ENCODE data around the gene BBS1. TPM values are rescaled to one million over a fixed set of nuclear protein-coding genes. Genes with fewer than 3 reads are reported as not detected.
A peak's percentile ranks its signal among the peaks of the same experiment; 100 is the strongest.

The BBS1 gene
- total and polyA plus RNA-seq, 5 donors = 12.4 to 25.2 (median 19.5) TPM

DNA sequence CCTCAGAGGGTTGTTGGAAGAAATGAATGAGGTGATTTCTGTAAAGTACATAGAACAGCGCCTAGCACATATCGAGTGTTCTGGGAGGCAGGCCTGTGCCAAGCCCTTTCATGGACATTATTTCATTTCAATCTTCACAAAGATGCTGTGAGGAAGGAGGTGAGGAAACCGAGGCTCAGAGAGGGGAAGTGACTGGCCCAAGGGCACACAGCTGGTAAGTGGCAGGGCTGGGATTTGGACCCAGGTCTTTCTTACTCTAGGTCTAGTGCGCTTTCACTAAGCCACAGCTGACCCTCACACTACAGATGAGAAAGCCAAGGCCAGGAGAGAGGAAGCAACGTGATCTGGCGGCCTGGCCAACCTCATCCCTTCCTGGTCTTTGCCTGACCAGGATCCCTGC, 41.7 kb upstream of the BBS1 start:
- ATAC-seq (no peak), DNase-seq (no peak)
- whole genome bisulfite sequencing = 92% methylated on average over 6 of the region's 6 CpGs
- intact Hi-C loops (cut with DNase I) = no loop called here
- Histone ChIP-seq H3K9me3 (ENCODE audit: control insufficient read depth, low read length) (no peaks in the 10 kb centered on the region), H3K27me3 (ENCODE audit: control insufficient read depth, insufficient read depth) (no peaks in the 10 kb centered on the region), H3K4me3 (ENCODE audit: low read length) (no peak overlapping the region), H3K4me1 (ENCODE audit: control insufficient read depth, insufficient read depth, low read length) (peaks cover 6% of the 10 kb centered on the region), H3K27ac (ENCODE audit: low read length) (no peak overlapping the region)

DNA sequence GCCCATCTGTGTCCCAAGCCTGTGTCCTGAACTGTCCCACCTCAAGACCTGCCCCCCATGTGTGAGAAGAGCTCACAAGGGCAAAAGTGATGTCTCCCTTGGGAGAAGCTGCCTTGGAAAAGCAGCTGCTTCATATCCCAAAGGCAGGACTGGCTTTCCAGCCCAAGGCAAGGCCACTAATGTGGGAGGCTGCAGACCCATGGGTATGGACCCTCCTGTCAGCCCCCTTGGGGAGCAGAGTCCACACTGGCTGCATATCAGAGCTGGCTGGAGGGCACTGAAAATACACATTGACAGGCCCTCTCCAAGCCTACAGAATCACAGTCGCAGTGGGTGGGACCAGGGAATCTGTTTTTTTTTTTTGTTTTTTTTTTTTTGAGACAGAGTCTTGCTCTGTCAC, 41.0 kb upstream of the BBS1 start:
- intact Hi-C loops (cut with DNase I) = no loop called here
- Histone ChIP-seq H3K4me1 (ENCODE audit: control insufficient read depth, insufficient read depth, low read length) (peaks cover 6% of the 10 kb centered on the region), H3K9me3 (ENCODE audit: control insufficient read depth, low read length) (no peaks in the 10 kb centered on the region), H3K27me3 (ENCODE audit: control insufficient read depth, insufficient read depth) (no peaks in the 10 kb centered on the region), H3K4me3 (ENCODE audit: low read length) (no peak overlapping the region), H3K27ac (ENCODE audit: low read length) (no peak overlapping the region)
- DNase-seq (no peak), ATAC-seq (no peak)
- 89% methylated on average over 1 of the region's 1 CpG for WGBS

DNA sequence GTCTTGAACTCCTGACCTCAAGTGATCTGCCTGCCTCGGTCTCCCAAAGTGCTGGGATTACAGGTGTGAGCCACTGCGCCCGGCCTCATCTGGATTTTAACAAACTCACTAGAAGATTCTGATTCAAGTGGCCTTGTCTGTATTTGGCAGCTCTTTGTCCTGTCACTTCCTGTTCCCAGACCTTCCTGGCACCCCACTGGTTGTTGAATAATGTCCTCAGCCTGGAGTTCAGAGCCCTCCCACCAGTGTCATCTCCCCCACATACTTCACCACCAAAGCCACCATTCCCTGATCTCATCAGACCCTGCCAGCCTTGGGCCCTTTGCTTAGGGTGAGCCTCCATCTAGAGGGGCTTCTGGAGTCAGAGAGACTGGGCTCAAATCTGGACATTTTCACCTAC, 40.4 kb upstream of the BBS1 start:
- 72% methylated on average over 3 of the region's 3 CpGs for WGBS
- Histone ChIP-seq H3K4me1 (ENCODE audit: control insufficient read depth, insufficient read depth, low read length) (peaks cover 6% of the 10 kb centered on the region), H3K27me3 (ENCODE audit: control insufficient read depth, insufficient read depth) (no peaks in the 10 kb centered on the region), H3K4me3 (ENCODE audit: low read length) (no peak overlapping the region), H3K27ac (ENCODE audit: low read length) (no peak overlapping the region), H3K9me3 (ENCODE audit: control insufficient read depth, low read length) (no peaks in the 10 kb centered on the region)
- intact Hi-C loops (cut with DNase I) = no loop called here
- ATAC-seq (no peak), DNase-seq (no peak)

DNA sequence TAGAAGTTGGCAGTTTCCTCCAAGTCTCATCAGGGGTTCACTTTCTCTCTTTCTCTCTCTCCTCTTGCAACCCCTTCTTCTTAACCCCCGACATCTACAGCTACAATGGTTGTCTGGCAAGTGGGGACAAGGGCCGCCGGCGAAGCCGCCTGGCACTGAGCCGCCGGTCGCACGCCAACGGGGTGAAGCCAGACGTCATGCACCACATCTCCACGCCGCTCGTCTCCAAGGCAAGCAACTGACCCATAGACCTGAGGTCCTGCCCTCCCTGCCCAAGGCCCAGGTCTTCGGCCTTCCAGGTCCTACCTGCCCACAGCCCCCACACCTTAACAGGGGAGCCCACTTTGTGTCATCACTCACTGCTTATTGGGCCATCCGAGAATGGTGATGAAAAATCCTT, 39.3 kb upstream of the BBS1 start:
- no peaks in the 10 kb centered on the region for H3K9me3 ChIP-seq (ENCODE audit: control insufficient read depth, low read length)
- 96% methylated on average over 16 of the region's 16 CpGs for WGBS
- DNase-seq = peak in 1 of 3 donors; percentile 59
- no peak for ATAC-seq
- H3K27me3 ChIP-seq (ENCODE audit: control insufficient read depth, insufficient read depth) = no peaks in the 10 kb centered on the region
- H3K4me1 ChIP-seq (ENCODE audit: control insufficient read depth, insufficient read depth, low read length) = peaks cover 6% of the 10 kb centered on the region
- intact Hi-C loops (cut with DNase I) = no loop called here
- H3K27ac ChIP-seq (ENCODE audit: low read length) = no peak overlapping the region
- H3K4me3 ChIP-seq (ENCODE audit: low read length) = no peak overlapping the region

DNA sequence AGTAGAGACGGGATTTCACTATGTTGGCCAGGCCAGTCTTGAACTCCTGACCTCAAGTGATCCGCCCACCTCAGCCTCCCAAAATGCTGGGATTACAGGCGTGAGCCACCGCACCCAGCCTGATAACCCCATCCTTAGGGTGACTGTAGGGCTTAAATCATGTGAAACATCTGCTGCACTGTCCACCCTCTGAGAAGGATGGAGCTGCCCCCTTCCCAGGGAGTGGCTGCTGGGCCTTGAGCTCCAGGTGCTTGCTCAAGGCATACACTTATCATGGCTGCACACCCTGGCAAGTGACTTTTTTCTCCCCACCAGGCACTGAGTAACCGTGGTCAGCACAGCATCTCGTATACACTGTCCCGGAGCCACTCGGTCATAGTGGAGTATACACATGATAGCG, 38.4 kb upstream of the BBS1 start:
- H3K4me3 ChIP-seq (ENCODE audit: low read length) = no peak overlapping the region
- H3K27ac ChIP-seq (ENCODE audit: low read length) = no peak overlapping the region
- intact Hi-C loops (cut with DNase I) = no loop called here
- DNase-seq (no peak), ATAC-seq (no peak)
- H3K4me1 ChIP-seq (ENCODE audit: control insufficient read depth, insufficient read depth, low read length) = peaks cover 6% of the 10 kb centered on the region
- 88% methylated on average over 9 of the region's 9 CpGs for WGBS
- H3K27me3 ChIP-seq (ENCODE audit: control insufficient read depth, insufficient read depth) = no peaks in the 10 kb centered on the region
- H3K9me3 ChIP-seq (ENCODE audit: control insufficient read depth, low read length) = no peaks in the 10 kb centered on the region

DNA sequence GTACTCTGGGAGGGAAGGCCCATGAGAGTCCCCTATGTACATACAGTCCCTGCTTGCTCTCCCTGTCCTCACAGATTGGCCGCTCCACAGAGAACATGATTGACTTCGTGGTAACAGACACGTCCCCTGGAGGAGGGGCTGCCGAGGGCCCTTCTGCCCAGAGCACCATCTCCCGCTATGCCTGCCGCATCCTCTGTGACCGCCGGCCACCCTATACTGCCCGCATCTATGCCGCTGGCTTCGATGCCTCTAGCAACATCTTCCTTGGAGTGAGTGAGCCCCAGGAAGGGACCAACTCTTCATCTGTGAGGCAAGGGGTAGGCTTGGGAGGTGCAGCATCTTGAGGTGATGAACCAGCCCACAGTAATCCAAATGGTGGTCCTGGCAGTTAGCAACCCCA, 37.3 kb upstream of the BBS1 start:
- Histone ChIP-seq H3K27me3 (ENCODE audit: control insufficient read depth, insufficient read depth) (no peaks in the 10 kb centered on the region), H3K4me3 (ENCODE audit: low read length) (no peak overlapping the region), H3K9me3 (ENCODE audit: control insufficient read depth, low read length) (no peaks in the 10 kb centered on the region), H3K27ac (ENCODE audit: low read length) (no peak overlapping the region), H3K4me1 (ENCODE audit: control insufficient read depth, insufficient read depth, low read length) (no peaks in the 10 kb centered on the region)
- 93% methylated on average over 11 of the region's 11 CpGs for WGBS
- intact Hi-C loops (cut with DNase I) = no loop called here
- ATAC-seq = no peak
- DNase-seq = no peak

DNA sequence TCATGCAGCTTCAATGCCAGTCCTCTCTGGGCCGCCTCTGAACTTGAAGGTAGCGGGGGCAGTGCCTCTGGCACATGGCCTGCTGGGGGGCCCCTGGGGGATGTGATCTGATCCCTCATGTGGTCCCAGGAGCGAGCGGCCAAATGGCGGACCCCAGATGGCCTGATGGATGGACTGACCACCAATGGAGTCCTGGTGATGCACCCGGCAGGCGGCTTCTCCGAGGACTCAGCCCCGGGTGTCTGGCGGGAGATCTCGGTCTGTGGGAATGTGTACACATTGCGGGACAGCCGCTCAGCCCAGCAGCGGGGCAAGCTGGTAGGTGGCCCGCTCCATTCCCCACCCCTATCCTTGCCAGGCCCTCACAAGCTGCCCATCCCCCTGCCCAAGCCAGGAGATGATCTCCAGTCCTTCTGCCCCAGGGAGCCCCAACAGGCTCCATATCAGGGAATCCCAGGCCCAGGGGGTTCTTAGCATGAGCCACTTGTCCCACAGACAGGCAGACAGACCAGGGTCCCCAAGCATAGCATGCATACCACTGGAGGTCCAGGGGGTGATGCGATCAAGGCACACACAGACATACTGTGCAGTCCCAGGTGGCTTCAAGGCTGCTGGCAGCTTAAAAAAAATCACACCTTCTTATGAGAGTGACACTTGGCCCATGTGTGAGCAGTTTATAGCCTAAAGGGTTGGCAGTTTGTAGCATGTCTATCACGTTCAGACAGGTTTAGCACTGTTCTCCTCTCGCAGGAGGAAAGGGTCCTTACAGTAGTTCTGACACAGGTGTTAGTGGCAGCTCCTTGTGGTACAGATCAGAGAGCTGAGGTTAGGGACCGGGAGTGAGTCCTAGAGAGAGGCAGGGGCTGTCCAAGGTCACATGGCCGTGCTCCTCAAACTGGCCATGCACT, 36.6 kb upstream of the BBS1 start:
- ATAC-seq (no peak), DNase-seq (no peak)
- Histone ChIP-seq H3K9me3 (ENCODE audit: control insufficient read depth, low read length) (no peaks in the 10 kb centered on the region), H3K4me3 (ENCODE audit: low read length) (no peak overlapping the region), H3K27me3 (ENCODE audit: control insufficient read depth, insufficient read depth) (no peaks in the 10 kb centered on the region), H3K27ac (ENCODE audit: low read length) (no peak overlapping the region), H3K4me1 (ENCODE audit: control insufficient read depth, insufficient read depth, low read length) (peaks cover 1% of the 10 kb centered on the region)
- WGBS = 89% methylated on average over 20 of the region's 20 CpGs
- intact Hi-C loops (cut with DNase I) = no loop called here

DNA sequence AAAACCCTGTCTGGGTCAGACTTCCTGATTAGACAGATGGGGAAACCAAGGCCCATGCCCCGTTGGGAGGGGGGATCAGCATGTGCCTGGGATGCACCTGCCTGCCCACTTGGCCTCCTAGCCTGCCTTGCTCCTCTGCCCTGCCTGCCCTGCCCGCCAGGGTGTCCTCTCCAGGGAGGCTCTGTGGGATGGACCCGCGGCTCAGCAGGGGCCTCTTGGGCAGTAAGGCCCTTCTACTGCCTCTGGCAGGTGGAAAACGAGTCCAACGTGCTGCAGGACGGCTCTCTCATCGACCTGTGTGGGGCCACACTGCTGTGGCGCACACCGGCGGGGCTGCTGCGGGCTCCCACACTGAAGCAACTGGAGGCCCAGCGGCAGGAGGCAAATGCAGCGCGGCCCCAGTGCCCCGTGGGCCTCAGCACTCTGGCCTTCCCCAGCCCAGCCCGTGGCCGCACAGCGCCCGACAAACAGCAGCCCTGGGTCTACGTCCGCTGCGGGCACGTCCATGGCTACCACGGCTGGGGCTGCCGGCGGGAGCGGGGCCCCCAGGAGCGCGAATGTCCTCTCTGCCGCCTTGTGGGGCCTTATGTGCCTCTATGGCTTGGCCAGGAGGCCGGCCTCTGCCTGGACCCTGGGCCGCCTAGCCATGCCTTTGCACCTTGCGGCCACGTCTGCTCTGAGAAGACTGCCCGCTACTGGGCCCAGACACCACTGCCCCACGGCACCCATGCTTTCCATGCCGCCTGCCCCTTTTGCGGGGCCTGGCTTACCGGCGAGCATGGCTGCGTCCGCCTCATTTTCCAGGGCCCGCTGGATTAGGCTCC, 34.9 kb upstream of the BBS1 start:
- DNase-seq (peak in 1 of 3 donors; percentile 57), ATAC-seq (no peak)
- Histone ChIP-seq H3K4me1 (ENCODE audit: control insufficient read depth, insufficient read depth, low read length) (peaks cover 2% of the 10 kb centered on the region), H3K27me3 (ENCODE audit: control insufficient read depth, insufficient read depth) (no peaks in the 10 kb centered on the region), H3K4me3 (ENCODE audit: low read length) (no peak overlapping the region), H3K27ac (ENCODE audit: low read length) (no peak overlapping the region), H3K9me3 (ENCODE audit: control insufficient read depth, low read length) (no peaks in the 10 kb centered on the region)
- intact Hi-C loops (cut with DNase I) = no loop called here
- WGBS = 93% methylated on average over 44 of the region's 44 CpGs

DNA sequence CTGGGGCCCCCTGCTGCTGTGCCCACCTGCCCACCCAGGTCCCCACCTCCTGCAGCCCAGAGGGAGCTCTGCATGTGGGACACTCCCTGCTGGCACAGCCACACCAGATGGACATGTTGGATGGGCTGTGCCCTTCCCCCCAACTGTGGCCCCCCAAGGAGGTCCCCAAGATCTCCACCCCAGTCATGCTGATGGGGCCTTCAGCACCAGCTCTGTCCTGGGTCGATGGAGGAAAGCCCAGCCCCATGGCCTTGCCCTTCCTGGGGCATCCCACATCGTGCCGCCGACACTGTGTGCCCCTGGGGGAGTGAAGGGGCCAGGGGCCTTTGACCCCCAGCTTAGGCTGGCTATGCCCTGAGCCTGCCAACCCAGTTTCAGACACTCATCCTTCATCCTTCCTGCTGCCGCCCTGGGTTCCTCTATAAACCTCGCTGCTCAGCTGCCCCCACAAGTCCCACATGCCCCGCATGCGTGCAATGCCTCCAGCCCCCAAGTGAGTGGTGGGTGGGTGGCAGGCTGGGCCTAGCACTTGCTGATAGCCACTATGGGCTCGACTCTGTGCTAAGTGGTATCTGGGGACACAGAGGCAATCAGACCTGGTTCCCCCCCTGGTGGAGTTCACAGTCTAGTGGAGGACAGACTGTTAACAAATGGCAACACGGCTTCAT, 34.1 kb upstream of the BBS1 start:
- intact Hi-C loops (cut with DNase I) = no loop called here
- peak in 1 of 3 donors; percentile 48 for DNase-seq
- WGBS = 73% methylated on average over 10 of the region's 10 CpGs
- H3K27ac ChIP-seq (ENCODE audit: low read length) = no peak overlapping the region
- no peak overlapping the region for H3K4me3 ChIP-seq (ENCODE audit: low read length)
- ATAC-seq = no peak
- H3K27me3 ChIP-seq (ENCODE audit: control insufficient read depth, insufficient read depth) = no peaks in the 10 kb centered on the region
- peaks cover 2% of the 10 kb centered on the region for H3K4me1 ChIP-seq (ENCODE audit: control insufficient read depth, insufficient read depth, low read length)
- H3K9me3 ChIP-seq (ENCODE audit: control insufficient read depth, low read length) = no peaks in the 10 kb centered on the region

DNA sequence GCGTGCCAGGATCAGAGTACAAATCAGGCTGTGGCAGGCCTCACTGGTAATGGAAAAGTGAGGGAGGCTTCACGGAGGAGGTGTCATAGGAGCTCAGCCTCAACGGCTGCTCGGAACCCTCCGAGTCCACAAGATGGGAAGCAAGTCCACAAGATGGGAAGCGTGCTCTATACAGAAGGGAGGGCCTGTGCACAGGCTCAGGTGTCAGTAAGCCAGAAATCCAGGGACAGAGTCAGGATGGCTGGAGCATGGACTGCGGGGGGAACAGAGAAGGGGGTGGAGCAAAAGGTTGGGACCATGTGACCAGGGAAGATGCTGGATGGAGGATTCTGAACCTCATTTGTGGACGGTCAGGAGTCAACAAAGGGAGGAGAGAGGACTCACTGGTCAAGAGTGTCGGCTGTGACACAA, 33.6 kb upstream of the BBS1 start:
- no peak for ATAC-seq
- H3K27ac ChIP-seq (ENCODE audit: low read length) = no peak overlapping the region
- intact Hi-C loops (cut with DNase I) = no loop called here

More for the DNA sequence above, 33.6 kb upstream of the BBS1 start:
- 54% methylated on average over 9 of the region's 9 CpGs for WGBS
- no peak for DNase-seq
- Histone ChIP-seq H3K9me3 (ENCODE audit: control insufficient read depth, low read length) (no peaks in the 10 kb centered on the region), H3K4me3 (ENCODE audit: low read length) (no peak overlapping the region), H3K27me3 (ENCODE audit: control insufficient read depth, insufficient read depth) (no peaks in the 10 kb centered on the region), H3K4me1 (ENCODE audit: control insufficient read depth, insufficient read depth, low read length) (peaks cover 2% of the 10 kb centered on the region)

All from right cardiac atrium (tissue), 5 donors.